ENCODE results near the gene CHMP1A. TPM values are rescaled to one million over a fixed set of nuclear protein-coding genes. Genes with fewer than 3 reads are reported as not detected.
"Not testable (repeated sequence)": the region's sequence is repeated elsewhere in the genome, so short reads cannot be mapped to it uniquely, and the experiment has no call there.

Gene CHMP1A
- total and polyA plus RNA-seq, 2 experiments from 2014 or later, result 97.2 to 111 TPM

- Histone ChIP-seq H3K27me3 (replicated peaks; ENCODE audit: insufficient read depth) (no peaks in the 10 kb centered on the region), H4K20me1 (ENCODE audit: insufficient read depth) (no peaks in the 10 kb centered on the region), H3K4me1 (ENCODE audit: insufficient read depth) (peaks cover 4% of the 10 kb centered on the region), H2AFZ (no peak overlapping the region), H3K9me3 (ENCODE audit: low read depth) (no peaks in the 10 kb centered on the region), H3K36me3 (ENCODE audit: low read depth) (peaks cover 3% of the 10 kb centered on the region; the same call in 1 of the 2 replicates), H3K4me2 (ENCODE audit: unreplicated experiment) (no peak overlapping the region), H3K27ac (no peak overlapping the region), H3F3A (ENCODE audit: insufficient read depth) (peaks cover 8% of the 10 kb centered on the region; the same call in 1 of the 2 replicates), H3K9me2 (ENCODE audit: insufficient read depth) (no peaks in the 10 kb centered on the region), H3K79me2 (ENCODE audit: insufficient read depth) (peaks cover 32% of the 10 kb centered on the region), H3K9ac (no peak overlapping the region), H3K4me3 (peak overlapping the region; percentile 94; the same call in 1 of the 2 replicates)
- 80 to 100% methylated on average over 1 of the region's 1 CpG for WGBS, 2 experiments (ENCODE audit: low coverage in 1 of 2, low lambda C conversion rate in 2 of 2, missing lambda C conversion rate in 2 of 2)
- in situ Hi-C loops (cut with MboI), result no loop called here
- no peak for DNase-seq
- TF ChIP-seq EZH2phosphoT487 (IDR thresholded peaks at IDR 0.05; ENCODE audit: insufficient read depth, low read depth) (no peak), EZH2 (IDR thresholded peaks at IDR 0.05; ENCODE audit: insufficient read depth, poor library complexity, severe bottlenecking) (no peak)
Measured at GRCh38 chr16:89685916-89686315, 28.4 kb upstream of the CHMP1A start.

DNA sequence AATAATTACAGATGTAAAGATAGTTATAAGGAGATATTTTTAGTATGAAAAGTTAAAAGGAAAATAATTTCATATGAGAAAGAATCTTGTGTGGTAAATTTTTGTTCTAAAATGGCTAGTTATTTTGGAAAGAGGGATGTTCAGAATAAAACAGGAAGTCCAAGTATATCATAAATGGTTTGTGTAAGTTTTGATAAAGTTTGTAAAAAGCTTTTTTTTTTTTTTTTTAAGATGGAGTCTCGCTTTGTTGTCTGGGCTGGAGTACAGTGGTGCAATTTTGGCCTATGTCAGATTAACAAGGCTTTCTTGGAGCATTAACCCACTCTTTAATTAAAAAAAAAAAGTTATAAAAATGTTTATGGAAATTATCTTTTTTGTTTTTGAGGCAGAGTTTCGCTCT, 20.8 kb upstream of the CHMP1A start:
- H3K9me3 ChIP-seq (ENCODE audit: low read depth), result no peaks in the 10 kb centered on the region
- H3K9me2 ChIP-seq (ENCODE audit: insufficient read depth), result no peaks in the 10 kb centered on the region
- WGBS, 2 experiments (ENCODE audit: low coverage in 1 of 2, low lambda C conversion rate in 2 of 2, missing lambda C conversion rate in 2 of 2), result 89 to 93% methylated on average over 2 of the region's 2 CpGs
- no peaks in the 10 kb centered on the region for H3K4me1 ChIP-seq (ENCODE audit: insufficient read depth)
- H3K36me3 ChIP-seq (ENCODE audit: low read depth), result no peaks in the 10 kb centered on the region
- no peak overlapping the region for H2AFZ ChIP-seq
- in situ Hi-C loops (cut with MboI), result no loop called here
- H4K20me1 ChIP-seq (ENCODE audit: insufficient read depth), result no peaks in the 10 kb centered on the region
- no peak overlapping the region for H3K4me3 ChIP-seq
- no peaks in the 10 kb centered on the region for H3F3A ChIP-seq (ENCODE audit: insufficient read depth)
- no peak overlapping the region for H3K9ac ChIP-seq
- no peak overlapping the region for H3K27ac ChIP-seq
- no peak overlapping the region for H3K4me2 ChIP-seq (ENCODE audit: unreplicated experiment)
- TF ChIP-seq EZH2phosphoT487 (IDR thresholded peaks at IDR 0.05; ENCODE audit: insufficient read depth, low read depth) (no peak), EZH2 (IDR thresholded peaks at IDR 0.05; ENCODE audit: insufficient read depth, poor library complexity, severe bottlenecking) (no peak)
- no peak for DNase-seq
- no peaks in the 10 kb centered on the region for H3K27me3 ChIP-seq (replicated peaks; ENCODE audit: insufficient read depth)
- H3K79me2 ChIP-seq (ENCODE audit: insufficient read depth), result no peaks in the 10 kb centered on the region

GRCh38 chr16:89672177-89672941, 14.9 kb upstream of the CHMP1A start:
- Histone ChIP-seq H3K9me3 (ENCODE audit: low read depth) (no peaks in the 10 kb centered on the region), H3K79me2 (ENCODE audit: insufficient read depth) (no peaks in the 10 kb centered on the region), H3K4me3 (no peak overlapping the region), H3K9me2 (ENCODE audit: insufficient read depth) (no peaks in the 10 kb centered on the region), H3K27ac (no peak overlapping the region), H2AFZ (no peak overlapping the region), H4K20me1 (ENCODE audit: insufficient read depth) (no peaks in the 10 kb centered on the region), H3K27me3 (replicated peaks; ENCODE audit: insufficient read depth) (no peaks in the 10 kb centered on the region), H3K36me3 (ENCODE audit: low read depth) (no peaks in the 10 kb centered on the region), H3K9ac (no peak overlapping the region), H3K4me1 (ENCODE audit: insufficient read depth) (no peaks in the 10 kb centered on the region; the same call in 1 of the 2 replicates), H3F3A (ENCODE audit: insufficient read depth) (peaks cover 9% of the 10 kb centered on the region; the same call in 1 of the 2 replicates), H3K4me2 (ENCODE audit: unreplicated experiment) (no peak overlapping the region)
- WGBS, 2 experiments (ENCODE audit: low coverage in 1 of 2, low lambda C conversion rate in 2 of 2, missing lambda C conversion rate in 2 of 2), result 89% methylated on average over 16 of the region's 16 CpGs
- in situ Hi-C loops (cut with MboI), result no loop called here
- no peak for DNase-seq
- no peak for TF ChIP-seq EZH2phosphoT487 (IDR thresholded peaks at IDR 0.05; ENCODE audit: insufficient read depth, low read depth)
- TF ChIP-seq EZH2 (IDR thresholded peaks at IDR 0.05; ENCODE audit: insufficient read depth, poor library complexity, severe bottlenecking), result no peak

GRCh38 chr16:89671565-89671964, 14.1 kb upstream of the CHMP1A start:
- H3F3A ChIP-seq (ENCODE audit: insufficient read depth); H3K4me1 ChIP-seq (ENCODE audit: insufficient read depth); H3K27me3 ChIP-seq (replicated peaks; ENCODE audit: insufficient read depth); DNase-seq; H3K9ac ChIP-seq; H3K27ac ChIP-seq; H3K36me3 ChIP-seq (ENCODE audit: low read depth); H3K4me3 ChIP-seq; H4K20me1 ChIP-seq (ENCODE audit: insufficient read depth); H3K9me2 ChIP-seq (ENCODE audit: insufficient read depth); H2AFZ ChIP-seq; H3K4me2 ChIP-seq (ENCODE audit: unreplicated experiment); H3K79me2 ChIP-seq (ENCODE audit: insufficient read depth); in situ Hi-C loops (cut with MboI); H3K9me3 ChIP-seq (ENCODE audit: low read depth): not testable (repeated sequence)
- WGBS, 2 experiments (ENCODE audit: low coverage in 1 of 2, low lambda C conversion rate in 2 of 2, missing lambda C conversion rate in 2 of 2), result 93 to 98% methylated on average over 4 of the region's 4 CpGs
